Kidney capillary endothelial cell (primary cell): ENCODE results near the gene CTSF.
"Not testable (repeated sequence)": the region's sequence is repeated elsewhere in the genome, so short reads cannot be mapped to it uniquely, and the experiment has no call there.

Experiments used
- DNase-seq: peaks from one replicate; pipeline ENCODE4 v3.0.0-alpha.2; 2018; ENCODE audit warnings: low spot score

Gene CTSF

GRCh38 chr11:66559142-66559865 lies 9.1 kb downstream of the CTSF start:
- DNase-seq, result no peak

- DNase-seq, result no peak
Measured at GRCh38 chr11:66557733-66558326, 10.6 kb downstream of the CTSF start.

GRCh38 chr11:66556086-66556485 lies 12.3 kb downstream of the CTSF start:
- no peak for DNase-seq

GRCh38 chr11:66555416-66555815 lies 13.0 kb downstream of the CTSF start:
- no peak for DNase-seq

- DNase-seq, result no peak
Measured at GRCh38 chr11:66554602-66555001, 13.8 kb downstream of the CTSF start.

GRCh38 chr11:66550887-66551286 lies 17.5 kb downstream of the CTSF start:
- no peak for DNase-seq

GRCh38 chr11:66549696-66550095 lies 18.7 kb downstream of the CTSF start:
- no peak for DNase-seq

GRCh38 chr11:66548774-66549630 lies 19.4 kb downstream of the CTSF start:
- no peak for DNase-seq

GRCh38 chr11:66548041-66548440 lies 20.4 kb downstream of the CTSF start:
- DNase-seq, result no peak

GRCh38 chr11:66547662-66548009 lies 20.8 kb downstream of the CTSF start:
- DNase-seq, result no peak

GRCh38 chr11:66546966-66547661 lies 21.3 kb downstream of the CTSF start:
- no peak for DNase-seq

GRCh38 chr11:66546368-66546965 lies 21.9 kb downstream of the CTSF start, which contains the start of gene ACTN3:
TSS of gene ACTN3 (plus strand) at chr11:66546903. CDS start at chr11:66546938, 35 bp downstream.
- DNase-seq, result no peak

GRCh38 chr11:66545701-66546367 lies 22.6 kb downstream of the CTSF start, which contains the start of gene ZDHHC24:
TSS of gene ZDHHC24 (minus strand) at chr11:66546048. CDS start at chr11:66546003, 45 bp downstream.
- DNase-seq, result peak; percentile 86

GRCh38 chr11:66544952-66545351 lies 23.5 kb downstream of the CTSF start:
- DNase-seq, result not testable (repeated sequence)

- peak; percentile 83 for DNase-seq
Measured at GRCh38 chr11:66543263-66544107, 24.9 kb downstream of the CTSF start.

- DNase-seq, result no peak
Measured at GRCh38 chr11:66542362-66542761, 26.0 kb downstream of the CTSF start.

GRCh38 chr11:66541892-66542291 lies 26.5 kb downstream of the CTSF start:
- DNase-seq, result no peak

GRCh38 chr11:66540598-66540997 lies 27.8 kb downstream of the CTSF start:
- DNase-seq, result not testable (repeated sequence)

GRCh38 chr11:66539870-66540213 lies 28.6 kb downstream of the CTSF start:
- no peak for DNase-seq

- no peak for DNase-seq
Measured at GRCh38 chr11:66539170-66539869, 29.1 kb downstream of the CTSF start.
